ENCODE measurements around the gene EFR3B. TPM values are rescaled to one million over a fixed set of nuclear protein-coding genes. Genes with fewer than 3 reads are reported as not detected.

Gene EFR3B
- total RNA-seq, 1 donor from 2014 or later: 22.9 TPM

- Mint-ChIP-seq H3K27me3 (ENCODE audit: unreplicated experiment) (peaks cover 3% of the 10 kb centered on the region), H3K4me1 (ENCODE audit: low read depth, unreplicated experiment) (peaks cover 15% of the 10 kb centered on the region), H3K36me3 (ENCODE audit: unreplicated experiment) (no peaks in the 10 kb centered on the region), H3K27ac (ENCODE audit: unreplicated experiment) (peak overlapping the region; percentile 36), H3K9me3 (ENCODE audit: unreplicated experiment) (no peaks in the 10 kb centered on the region), H3K4me3 (ENCODE audit: unreplicated experiment) (no peak overlapping the region)
- DNase-seq: no peak
- TF ChIP-seq CTCF (IDR thresholded peaks at IDR 0.05; ENCODE audit: partially characterized antibody, unreplicated experiment): no peak
Measured at GRCh38 chr2:25188405-25188804, 146.5 kb downstream of the EFR3B start.

GRCh38 chr2:25190536-25190935 is 148.7 kb downstream of the EFR3B start:
- no peak for DNase-seq
- no peak for TF ChIP-seq CTCF (IDR thresholded peaks at IDR 0.05; ENCODE audit: partially characterized antibody, unreplicated experiment)
- Mint-ChIP-seq H3K4me3 (ENCODE audit: unreplicated experiment) (no peak overlapping the region), H3K27me3 (ENCODE audit: unreplicated experiment) (peaks cover 4% of the 10 kb centered on the region), H3K27ac (ENCODE audit: unreplicated experiment) (no peak overlapping the region), H3K9me3 (ENCODE audit: unreplicated experiment) (peaks cover 2% of the 10 kb centered on the region), H3K4me1 (ENCODE audit: low read depth, unreplicated experiment) (peaks cover 15% of the 10 kb centered on the region), H3K36me3 (ENCODE audit: unreplicated experiment) (no peaks in the 10 kb centered on the region)

GRCh38 chr2:25194576-25195122 is 152.8 kb downstream of the EFR3B start:
- no peaks in the 10 kb centered on the region for H3K36me3 Mint-ChIP-seq (ENCODE audit: unreplicated experiment)
- no peak overlapping the region for H3K27ac Mint-ChIP-seq (ENCODE audit: unreplicated experiment)
- no peak for TF ChIP-seq CTCF (IDR thresholded peaks at IDR 0.05; ENCODE audit: partially characterized antibody, unreplicated experiment)
- peaks cover 11% of the 10 kb centered on the region for H3K4me1 Mint-ChIP-seq (ENCODE audit: low read depth, unreplicated experiment)
- no peak overlapping the region for H3K4me3 Mint-ChIP-seq (ENCODE audit: unreplicated experiment)
- DNase-seq: no peak
- peaks cover 2% of the 10 kb centered on the region for H3K9me3 Mint-ChIP-seq (ENCODE audit: unreplicated experiment)
- H3K27me3 Mint-ChIP-seq (ENCODE audit: unreplicated experiment): peaks cover 4% of the 10 kb centered on the region

- Mint-ChIP-seq H3K4me3 (ENCODE audit: unreplicated experiment) (no peak overlapping the region), H3K36me3 (ENCODE audit: unreplicated experiment) (no peaks in the 10 kb centered on the region), H3K27me3 (ENCODE audit: unreplicated experiment) (peaks cover 1% of the 10 kb centered on the region), H3K9me3 (ENCODE audit: unreplicated experiment) (peaks cover 3% of the 10 kb centered on the region), H3K27ac (ENCODE audit: unreplicated experiment) (no peak overlapping the region), H3K4me1 (ENCODE audit: low read depth, unreplicated experiment) (peaks cover 4% of the 10 kb centered on the region)
- DNase-seq: no peak
- TF ChIP-seq CTCF (IDR thresholded peaks at IDR 0.05; ENCODE audit: partially characterized antibody, unreplicated experiment): no peak
Measured at GRCh38 chr2:25197336-25198208, 155.7 kb downstream of the EFR3B start.

- no peaks in the 10 kb centered on the region for H3K36me3 Mint-ChIP-seq (ENCODE audit: unreplicated experiment)
- no peak for DNase-seq
- H3K4me1 Mint-ChIP-seq (ENCODE audit: low read depth, unreplicated experiment): peaks cover 4% of the 10 kb centered on the region
- H3K27ac Mint-ChIP-seq (ENCODE audit: unreplicated experiment): no peak overlapping the region
- H3K27me3 Mint-ChIP-seq (ENCODE audit: unreplicated experiment): peaks cover 1% of the 10 kb centered on the region
- no peak for TF ChIP-seq CTCF (IDR thresholded peaks at IDR 0.05; ENCODE audit: partially characterized antibody, unreplicated experiment)
- H3K9me3 Mint-ChIP-seq (ENCODE audit: unreplicated experiment): peaks cover 3% of the 10 kb centered on the region
- no peak overlapping the region for H3K4me3 Mint-ChIP-seq (ENCODE audit: unreplicated experiment)
Measured at GRCh38 chr2:25198209-25198525, 156.3 kb downstream of the EFR3B start.

Data from glutamatergic neuron (in vitro differentiated cells).